ENCODE results near the gene ANKRD11.

DNA sequence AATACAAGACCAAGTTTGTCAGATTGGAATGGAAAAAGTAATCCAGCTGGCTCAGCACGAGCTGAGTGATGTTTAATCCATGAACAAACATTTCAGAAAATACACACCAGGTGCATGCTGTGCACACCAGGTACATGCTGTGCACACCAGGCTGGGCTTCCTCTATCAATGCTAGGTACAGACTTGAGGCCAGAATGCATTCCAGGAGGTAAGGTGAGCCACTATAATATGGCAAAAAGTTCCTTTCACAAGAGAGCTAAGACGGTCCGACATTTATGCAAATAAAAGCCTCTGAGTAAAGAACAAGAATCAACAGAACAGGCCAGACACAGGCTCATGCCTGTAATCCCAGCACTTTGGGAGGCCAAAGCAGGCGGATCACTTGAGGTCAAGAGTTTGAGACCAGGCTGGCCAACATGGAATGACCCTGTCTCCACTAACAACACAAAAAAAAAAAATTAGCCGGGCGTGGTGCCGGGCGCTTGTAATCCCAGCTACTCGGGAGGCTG is 144.7 kb downstream of the ANKRD11 start:
- TF ChIP-seq, protein P1, sequence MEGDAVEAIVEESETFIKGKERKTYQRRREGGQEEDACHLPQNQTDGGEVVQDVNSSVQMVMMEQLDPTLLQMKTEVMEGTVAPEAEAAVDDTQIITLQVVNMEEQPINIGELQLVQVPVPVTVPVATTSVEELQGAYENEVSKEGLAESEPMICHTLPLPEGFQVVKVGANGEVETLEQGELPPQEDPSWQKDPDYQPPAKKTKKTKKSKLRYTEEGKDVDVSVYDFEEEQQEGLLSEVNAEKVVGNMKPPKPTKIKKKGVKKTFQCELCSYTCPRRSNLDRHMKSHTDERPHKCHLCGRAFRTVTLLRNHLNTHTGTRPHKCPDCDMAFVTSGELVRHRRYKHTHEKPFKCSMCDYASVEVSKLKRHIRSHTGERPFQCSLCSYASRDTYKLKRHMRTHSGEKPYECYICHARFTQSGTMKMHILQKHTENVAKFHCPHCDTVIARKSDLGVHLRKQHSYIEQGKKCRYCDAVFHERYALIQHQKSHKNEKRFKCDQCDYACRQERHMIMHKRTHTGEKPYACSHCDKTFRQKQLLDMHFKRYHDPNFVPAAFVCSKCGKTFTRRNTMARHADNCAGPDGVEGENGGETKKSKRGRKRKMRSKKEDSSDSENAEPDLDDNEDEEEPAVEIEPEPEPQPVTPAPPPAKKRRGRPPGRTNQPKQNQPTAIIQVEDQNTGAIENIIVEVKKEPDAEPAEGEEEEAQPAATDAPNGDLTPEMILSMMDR (IDR thresholded peaks at IDR 0.05; ENCODE audit: extremely low read depth in 1 of 2, insufficient read depth in 1 of 2, low read depth in 1 of 2, low read length in 2 of 2) = no peak
- TF ChIP-seq EZH2 (IDR thresholded peaks at IDR 0.05; ENCODE audit: borderline replicate concordance, low read depth, low read length, severe bottlenecking) (no peak), POLR2A (IDR thresholded peaks at IDR 0.05; ENCODE audit: low read depth, low read length) (no peak), POLR2AphosphoS5 (IDR thresholded peaks at IDR 0.05; ENCODE audit: insufficient read depth, low read depth, low read length) (no peak)
- TF ChIP-seq, protein P2, sequence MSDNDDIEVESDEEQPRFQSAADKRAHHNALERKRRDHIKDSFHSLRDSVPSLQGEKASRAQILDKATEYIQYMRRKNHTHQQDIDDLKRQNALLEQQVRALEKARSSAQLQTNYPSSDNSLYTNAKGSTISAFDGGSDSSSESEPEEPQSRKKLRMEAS (IDR thresholded peaks at IDR 0.05; ENCODE audit: insufficient read depth, insufficient read length) = no peak
